Left colon (tissue), 2 donors: ENCODE results near the gene CEACAM1. TPM values are rescaled to one million over a fixed set of nuclear protein-coding genes. Genes with fewer than 3 reads are reported as not detected.
"Not testable (repeated sequence)": the region's sequence is repeated elsewhere in the genome, so short reads cannot be mapped to it uniquely, and the experiment has no call there.

Experiments
- ATAC-seq: fragments of 200-7000 bp; cut with Tn5 transposase; one replicate; pipeline ENCODE4 v1.9.1; 2020; ENCODE audit warnings: mild to moderate bottlenecking, moderate library complexity
- DNase-seq, 2 donors: peaks; one replicate each; pipeline ENCODE4 v3.0.0-alpha.2; 2020
- intact Hi-C, 2 donors: fragments of 100-400 bp; cut with DNase I in 1 of 2; cut with micrococcal nuclease in 1 of 2; formaldehyde crosslinking; loops; one replicate each; pipeline versions ENCODE4 v1.11.2 to v1.14.0; 2022; cut with DNase I, micrococcal nuclease
- long read RNA-seq: library from polyadenylated mRNA; unstranded; transcript quantifications from one replicate; pipeline ENCODE4 v2.0.0, GENCODE V29; 2021
- total RNA-seq, 2 donors: library from RNA; stranded (reverse); fragmentation: NEBNext Ultra II Directional; extraction: Animal tissue kit (Norgen Biotek cat#: 25700); gene quantifications; one replicate each; pipeline ENCODE4 v1.2.1, GENCODE V29; 2021
- donor health status: DM: no; HTN: no; CAD: no.
- donor health status: DM: yes; HTN: yes; CAD: no.

Gene CEACAM1
- total RNA-seq: 1,000 to 10,000 TPM in 1 of 2 donors, 100 to 1,000 TPM in 1; 627 to 1,309 TPM
- long read RNA-seq, transcript CEACAM1-207 (8 exons, 3,427 nt): major isoform, 361 of 1,417 reads
- long read RNA-seq, transcript CEACAM1-208 (7 exons, 1,263 nt): minor isoform, 43 of 1,417 reads
- long read RNA-seq, transcript CEACAM1-209 (2 exons, 321 nt): minor isoform, 38 of 1,417 reads
- long read RNA-seq, transcript CEACAM1-201 (9 exons, 3,519 nt): minor isoform, 87 of 1,417 reads
- long read RNA-seq, partial matches to known transcripts: 522 of 1,417 reads
- long read RNA-seq, other reads (novel, unspliced or antisense): 319 of 1,417 reads

- ATAC-seq (peak; percentile 91), DNase-seq (peak; percentile 81 to 88)
- intact Hi-C loops: loop anchor here (2.0 to 5.0 kb wide), 2 partner anchors 74 to 76 kb away; no protein-coding TSS in a partner anchor
Measured at GRCh38 chr19:42528354-42529247, at the start of gene CEACAM1. Gene CEACAM1, minus strand, starts transcription at chr19:42528481. Its CDS starts 107 bp downstream, at chr19:42528374.

- peak; percentile 94 for ATAC-seq
- peak; percentile 17 to 44 for DNase-seq
- intact Hi-C loops: no loop called here
Measured at GRCh38 chr19:42577016-42577415, 48.7 kb upstream of the CEACAM1 start.

- intact Hi-C loops: no loop called here
- no peak for DNase-seq
- no peak for ATAC-seq
Measured at GRCh38 chr19:42576241-42576640, 48.0 kb upstream of the CEACAM1 start.

GRCh38 chr19:42573642-42574041 lies 45.4 kb upstream of the CEACAM1 start:
- DNase-seq (no peak), ATAC-seq (peak; percentile 69)
- intact Hi-C loops: no loop called here

- intact Hi-C loops: no loop called here
- ATAC-seq (no peak), DNase-seq (no peak)
Measured at GRCh38 chr19:42571116-42571515, 42.8 kb upstream of the CEACAM1 start.

GRCh38 chr19:42569193-42569592 lies 40.9 kb upstream of the CEACAM1 start:
- intact Hi-C loops: no loop called here
- ATAC-seq (no peak), DNase-seq (no peak)

- no peak for DNase-seq
- intact Hi-C loops: no loop called here
- no peak for ATAC-seq
Measured at GRCh38 chr19:42568006-42568405, 39.7 kb upstream of the CEACAM1 start.

GRCh38 chr19:42567567-42567966 lies 39.3 kb upstream of the CEACAM1 start:
- DNase-seq (no peak), ATAC-seq (no peak)
- intact Hi-C loops: no loop called here

GRCh38 chr19:42563352-42564210 lies 35.3 kb upstream of the CEACAM1 start:
- ATAC-seq (peak; percentile 90), DNase-seq (peak in 1 of 2 donors; percentile 27)
- intact Hi-C loops: no loop called here

GRCh38 chr19:42561512-42561911 lies 33.2 kb upstream of the CEACAM1 start:
- ATAC-seq (peak; percentile 26), DNase-seq (no peak)
- intact Hi-C loops: no loop called here

GRCh38 chr19:42560731-42561130 lies 32.5 kb upstream of the CEACAM1 start:
- ATAC-seq (no peak), DNase-seq (no peak)
- intact Hi-C loops: no loop called here

- ATAC-seq (no peak), DNase-seq (no peak)
- intact Hi-C loops: no loop called here
Measured at GRCh38 chr19:42558450-42559150, 30.3 kb upstream of the CEACAM1 start.

GRCh38 chr19:42557386-42557871 lies 29.1 kb upstream of the CEACAM1 start:
- ATAC-seq, intact Hi-C loops, DNase-seq: not testable (repeated sequence)

GRCh38 chr19:42555801-42556200 lies 27.5 kb upstream of the CEACAM1 start:
- DNase-seq: no peak
- ATAC-seq: no peak
- intact Hi-C loops: no loop called here

- intact Hi-C loops: no loop called here
- ATAC-seq: no peak
- no peak for DNase-seq
Measured at GRCh38 chr19:42555317-42555716, 27.0 kb upstream of the CEACAM1 start.

- intact Hi-C loops: no loop called here
- DNase-seq (no peak), ATAC-seq (no peak)
Measured at GRCh38 chr19:42554046-42554575, 25.8 kb upstream of the CEACAM1 start.

- no peak for DNase-seq
- ATAC-seq: no peak
- intact Hi-C loops: no loop called here
Measured at GRCh38 chr19:42553292-42554045, 25.2 kb upstream of the CEACAM1 start.
